22Rv1 (cell line): ENCODE measurements around the gene SCART1.

Source experiments
- CTCF ChIP-seq: fragments of 450-650 bp; IDR thresholded peaks from 2 replicates; pipeline ENCODE4 v1.5.1; 2017; ENCODE audit warnings: mild to moderate bottlenecking
- ZFX ChIP-seq: fragments of 450-650 bp; IDR thresholded peaks from 2 replicates; pipeline ENCODE4 v1.6.1; 2017; ENCODE audit warnings: antibody characterized with exemption, borderline replicate concordance

GRCh38 chr10:133422807-133423771, 30.7 kb upstream of the SCART1 start:
- TF ChIP-seq CTCF (no peak), ZFX (no peak)
